ENCODE measurements around the gene MECR.
A peak's percentile ranks its signal among the peaks of the same experiment; 100 is the strongest.

Gene MECR, protein sequence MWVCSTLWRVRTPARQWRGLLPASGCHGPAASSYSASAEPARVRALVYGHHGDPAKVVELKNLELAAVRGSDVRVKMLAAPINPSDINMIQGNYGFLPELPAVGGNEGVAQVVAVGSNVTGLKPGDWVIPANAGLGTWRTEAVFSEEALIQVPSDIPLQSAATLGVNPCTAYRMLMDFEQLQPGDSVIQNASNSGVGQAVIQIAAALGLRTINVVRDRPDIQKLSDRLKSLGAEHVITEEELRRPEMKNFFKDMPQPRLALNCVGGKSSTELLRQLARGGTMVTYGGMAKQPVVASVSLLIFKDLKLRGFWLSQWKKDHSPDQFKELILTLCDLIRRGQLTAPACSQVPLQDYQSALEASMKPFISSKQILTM

DNA sequence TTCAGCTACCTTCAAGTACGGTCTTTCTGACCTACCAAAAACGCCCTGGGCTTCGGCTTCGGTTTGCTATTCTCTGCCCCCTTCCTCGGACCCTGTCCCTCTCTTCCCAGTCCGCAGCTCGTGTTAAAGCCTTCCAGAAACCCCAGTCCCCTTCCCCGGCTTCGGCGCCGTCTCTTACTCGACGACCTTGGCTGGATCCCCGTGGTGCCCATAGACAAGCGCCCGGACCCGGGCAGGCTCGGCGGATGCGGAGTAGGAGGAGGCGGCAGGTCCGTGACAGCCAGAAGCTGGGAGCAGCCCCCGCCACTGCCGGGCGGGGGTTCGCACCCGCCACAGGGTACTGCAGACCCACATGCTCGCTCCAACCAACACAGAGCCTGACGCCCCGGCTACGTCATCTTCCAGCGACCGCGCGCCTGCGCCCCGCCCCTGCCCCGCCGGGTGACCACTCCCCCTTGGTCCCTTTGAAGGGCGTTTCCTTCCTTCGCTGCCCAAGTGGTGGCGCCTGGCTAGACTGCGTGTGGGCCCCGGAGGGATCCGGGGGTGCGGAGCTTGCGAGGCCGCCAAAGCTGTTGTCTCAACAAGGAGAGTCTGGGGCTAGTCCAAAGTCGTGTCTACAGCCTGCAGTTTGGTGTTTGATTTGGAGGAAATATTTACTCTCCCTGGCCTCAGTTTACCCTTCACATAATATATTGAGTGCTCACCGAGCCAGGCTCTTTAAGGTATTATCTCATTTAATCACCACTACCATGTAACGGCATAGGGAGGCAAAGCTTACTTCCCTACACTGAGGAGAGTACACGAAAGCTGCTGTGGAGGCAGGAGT lies at the start of gene MECR:
MECR (minus strand) TSS at position 382 of the 826 bp plus-strand sequence; CDS start at position 354, 28 bp downstream.
- DNase-seq: peak; percentile 98

DNA sequence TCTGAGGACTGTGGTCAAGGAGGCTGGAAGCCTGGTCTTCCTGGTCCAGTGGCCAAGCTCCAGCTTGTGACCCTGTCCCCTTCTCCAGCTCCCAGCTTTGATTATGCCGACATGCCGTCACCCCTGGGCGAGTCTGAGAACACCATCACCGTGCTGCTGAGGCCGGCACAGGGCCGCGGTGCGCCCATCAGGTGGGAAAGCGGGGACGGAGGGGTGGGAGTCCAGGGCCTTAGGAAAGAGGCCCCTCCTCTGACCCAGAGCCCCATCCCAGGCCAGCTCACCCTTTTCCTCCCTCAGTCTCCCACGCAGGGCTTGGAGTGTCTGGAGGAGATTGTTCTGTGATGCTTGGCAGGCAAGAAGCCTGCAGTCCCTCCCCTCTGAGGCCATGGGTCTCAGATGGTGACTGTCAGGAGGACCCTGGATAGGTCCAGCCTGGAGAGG lies 49.2 kb upstream of the MECR start:
- DNase-seq: peak; percentile 54

DNA sequence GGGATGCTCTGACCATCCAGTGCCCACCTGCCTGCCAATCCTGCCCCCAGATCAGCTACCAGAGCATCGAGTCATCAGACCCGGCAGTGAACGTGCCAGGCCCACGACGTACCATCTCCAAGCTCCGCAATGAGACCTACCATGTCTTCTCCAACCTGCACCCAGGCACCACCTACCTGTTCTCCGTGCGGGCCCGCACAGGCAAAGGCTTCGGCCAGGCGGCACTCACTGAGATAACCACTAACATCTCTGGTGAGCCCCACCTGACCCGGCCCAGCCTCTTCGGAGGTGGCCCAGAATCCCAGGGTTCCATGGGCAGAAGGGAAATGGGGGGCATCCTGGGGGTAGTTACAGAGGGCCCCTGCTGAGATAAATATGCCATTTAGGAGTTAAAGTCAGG lies 48.7 kb upstream of the MECR start:
- peak; percentile 57 for DNase-seq

DNA sequence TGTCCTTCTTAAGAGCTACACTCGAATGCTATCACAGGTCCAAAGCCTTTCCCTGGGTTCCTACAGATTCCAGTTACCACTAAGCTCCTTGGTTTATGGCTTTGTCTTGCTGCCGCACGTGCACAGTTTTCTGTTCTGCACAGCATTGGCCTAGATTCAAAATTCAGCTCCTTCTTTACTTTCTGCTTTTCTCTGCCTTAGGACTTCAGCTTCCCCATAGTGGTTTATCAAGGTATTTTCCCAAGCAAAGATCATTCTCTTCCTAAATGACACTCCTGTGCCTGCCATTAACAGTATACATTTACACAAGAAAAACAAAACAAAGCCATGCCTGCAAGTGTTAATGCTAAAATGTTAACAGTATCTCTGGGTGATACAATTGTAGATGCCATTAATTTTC lies 47.4 kb upstream of the MECR start:
- no peak for DNase-seq

DNA sequence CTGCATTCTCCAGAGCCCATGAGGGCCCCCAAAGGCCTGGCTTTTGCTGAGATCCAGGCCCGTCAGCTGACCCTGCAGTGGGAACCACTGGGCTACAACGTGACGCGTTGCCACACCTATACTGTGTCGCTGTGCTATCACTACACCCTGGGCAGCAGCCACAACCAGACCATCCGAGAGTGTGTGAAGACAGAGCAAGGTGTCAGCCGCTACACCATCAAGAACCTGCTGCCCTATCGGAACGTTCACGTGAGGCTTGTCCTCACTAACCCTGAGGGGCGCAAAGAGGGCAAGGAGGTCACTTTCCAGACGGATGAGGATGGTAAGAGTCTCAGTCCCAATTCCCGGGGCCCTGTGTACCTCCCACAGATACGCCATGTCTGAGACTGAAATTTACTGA lies 44.7 kb upstream of the MECR start:
- peak; percentile 43 for DNase-seq

DNA sequence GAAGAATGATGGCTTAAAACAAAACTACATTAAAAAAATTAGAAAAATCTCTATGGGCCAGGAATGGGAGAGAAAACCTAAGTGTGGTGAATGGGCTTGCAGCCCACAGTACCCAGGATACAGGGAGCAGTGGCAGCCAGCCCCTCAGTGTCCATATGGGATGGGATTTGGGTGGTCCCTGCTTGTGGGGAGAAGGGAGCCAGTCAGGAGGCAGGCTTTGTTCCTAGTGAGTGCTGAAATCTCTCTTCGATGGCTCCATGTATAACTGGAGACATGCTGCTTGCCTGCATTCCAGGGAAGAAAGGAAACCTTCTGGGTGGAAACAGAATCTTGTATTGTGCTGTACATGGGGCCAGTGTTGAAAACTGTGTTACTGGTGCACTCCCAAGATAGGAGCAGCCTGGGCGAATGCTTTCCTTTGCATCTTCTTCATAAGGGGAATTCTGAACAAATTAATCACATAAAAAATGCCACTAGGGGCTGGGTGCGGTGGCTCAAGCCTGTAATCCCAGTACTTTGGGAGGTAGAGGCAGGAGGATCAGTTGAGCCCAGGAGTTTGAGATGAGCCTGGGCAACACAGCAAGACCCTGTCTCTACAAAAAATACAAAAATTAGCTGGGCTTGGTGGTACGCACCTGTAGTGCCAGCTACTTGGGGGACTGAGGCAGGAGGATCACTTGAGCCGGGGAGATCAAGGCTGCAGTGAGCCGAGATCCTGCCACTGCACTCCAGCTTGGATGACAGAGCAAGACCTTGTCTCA lies 41.6 kb upstream of the MECR start:
- DNase-seq: peak; percentile 1

DNA sequence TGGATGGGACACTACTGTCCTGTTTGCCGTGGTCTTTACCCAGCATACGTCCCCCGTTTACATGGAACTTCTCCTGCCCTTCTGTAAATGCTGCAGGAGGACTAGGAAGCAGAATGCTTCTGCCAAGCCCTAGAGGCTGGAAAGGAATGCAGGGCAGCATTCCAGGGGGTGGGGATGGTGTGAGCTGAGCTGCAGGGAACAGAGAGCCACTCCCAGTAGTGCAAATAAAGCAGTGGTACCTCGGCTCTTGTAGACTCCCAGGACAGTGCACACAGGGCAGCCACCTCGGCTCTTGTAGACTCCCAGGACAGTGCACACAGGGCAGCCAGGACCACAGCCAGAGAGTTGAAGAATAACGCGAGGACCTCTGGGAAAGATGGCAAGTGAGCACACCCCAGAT lies 41.0 kb upstream of the MECR start:
- peak; percentile 25 for DNase-seq

DNA sequence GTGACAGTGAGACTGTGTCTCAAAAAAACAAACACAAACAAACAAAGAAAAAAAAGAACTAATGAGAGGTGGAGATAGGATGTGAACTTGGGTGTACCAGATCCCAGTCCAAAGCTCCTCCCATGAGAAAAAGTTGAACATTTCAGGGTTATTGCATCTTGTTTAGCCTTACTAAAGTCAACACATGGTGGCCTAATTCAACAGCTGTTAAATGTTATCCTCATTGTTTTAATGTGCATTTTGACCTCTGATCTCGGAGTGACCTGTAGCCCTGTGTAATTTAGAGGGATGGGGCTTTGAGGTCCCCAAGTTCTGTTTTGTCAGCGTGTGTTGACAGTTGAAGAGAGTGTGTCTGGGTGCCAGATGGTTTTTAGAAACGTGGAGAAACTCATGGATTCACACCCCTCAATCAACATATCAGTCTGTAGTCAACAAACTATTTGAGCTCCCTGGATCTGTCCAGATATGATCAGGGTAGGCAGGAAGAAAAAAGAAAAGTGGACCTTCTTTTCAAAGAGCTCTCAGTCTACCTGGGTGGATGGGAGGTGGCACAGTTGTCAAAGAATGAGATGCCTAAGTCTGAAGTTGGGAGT lies 40.3 kb upstream of the MECR start:
- peak; percentile 31 for DNase-seq

DNA sequence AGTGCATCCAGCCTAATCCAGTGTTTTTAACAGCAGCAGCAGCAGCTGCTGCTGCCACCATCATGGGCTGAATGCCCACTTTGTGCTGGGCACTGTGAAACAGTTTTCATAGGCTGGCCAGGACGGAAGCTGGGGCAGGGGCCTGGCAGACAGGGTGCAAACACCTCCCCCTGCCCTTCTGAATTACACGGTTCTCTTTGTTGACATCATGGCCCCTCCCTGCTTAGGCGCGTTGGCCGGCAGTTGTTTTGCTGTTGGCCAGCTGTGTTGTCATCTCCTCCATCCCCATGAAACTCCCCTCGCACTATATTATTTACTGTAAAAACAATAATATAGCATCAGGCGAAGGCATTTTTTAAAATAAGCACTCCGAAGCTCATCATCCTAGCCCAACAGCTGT lies 38.6 kb upstream of the MECR start:
- peak; percentile 45 for DNase-seq

DNA sequence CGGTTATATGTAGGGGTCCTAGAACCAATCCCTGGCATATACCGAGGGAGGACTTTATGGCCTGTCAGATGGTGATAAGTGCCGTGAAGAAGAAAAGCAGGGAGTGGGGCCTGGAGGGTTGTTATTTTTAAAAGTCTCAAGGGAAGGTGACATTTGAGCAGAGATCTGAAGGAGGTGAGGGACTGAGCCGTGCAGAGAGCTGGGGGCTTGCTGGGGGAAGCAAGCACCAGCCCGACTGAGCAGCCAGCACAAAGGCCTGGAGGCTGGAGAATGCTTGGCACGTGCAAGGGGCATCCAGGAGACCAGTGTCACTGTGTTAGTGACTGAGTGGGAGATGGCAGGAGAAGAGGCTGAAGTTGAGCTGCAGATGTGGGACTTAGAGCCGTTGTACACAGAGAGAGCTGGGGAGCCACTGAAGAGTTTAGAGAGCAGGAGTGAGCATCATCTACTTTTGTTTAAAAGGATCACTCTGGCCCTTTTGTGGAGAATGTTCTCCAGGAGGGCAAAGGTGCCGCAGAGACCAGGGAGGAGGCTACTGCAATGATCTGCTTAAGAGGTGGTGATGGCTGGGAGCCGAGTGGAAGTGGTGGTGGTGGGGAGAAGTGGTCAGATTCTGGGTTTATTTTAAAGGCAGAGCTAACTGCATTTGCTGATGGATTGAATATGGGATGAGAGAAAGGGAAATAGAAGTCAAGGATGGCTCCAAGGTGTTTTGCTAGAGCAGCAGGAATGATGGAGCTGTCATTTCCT lies 36.8 kb upstream of the MECR start:
- DNase-seq: no peak

DNA sequence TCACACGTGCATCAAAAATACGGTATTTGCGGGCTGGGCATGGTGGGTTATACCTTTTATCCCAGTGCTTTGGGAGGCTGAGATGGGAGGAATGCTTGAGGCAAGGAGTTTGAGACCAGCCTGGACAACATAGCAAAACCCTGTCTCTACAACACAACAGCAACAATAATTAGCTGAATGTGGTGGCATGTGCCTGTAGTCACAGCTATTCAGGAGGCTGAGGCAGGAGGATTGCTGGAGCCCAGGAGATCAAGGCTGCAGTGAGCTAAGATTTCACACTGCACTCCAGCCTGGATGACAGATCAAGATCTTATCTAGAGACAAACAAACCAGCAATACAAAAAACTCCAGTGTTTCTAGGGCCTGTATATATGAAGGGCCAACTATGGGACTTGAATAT lies 36.2 kb upstream of the MECR start:
- no peak for DNase-seq

DNA sequence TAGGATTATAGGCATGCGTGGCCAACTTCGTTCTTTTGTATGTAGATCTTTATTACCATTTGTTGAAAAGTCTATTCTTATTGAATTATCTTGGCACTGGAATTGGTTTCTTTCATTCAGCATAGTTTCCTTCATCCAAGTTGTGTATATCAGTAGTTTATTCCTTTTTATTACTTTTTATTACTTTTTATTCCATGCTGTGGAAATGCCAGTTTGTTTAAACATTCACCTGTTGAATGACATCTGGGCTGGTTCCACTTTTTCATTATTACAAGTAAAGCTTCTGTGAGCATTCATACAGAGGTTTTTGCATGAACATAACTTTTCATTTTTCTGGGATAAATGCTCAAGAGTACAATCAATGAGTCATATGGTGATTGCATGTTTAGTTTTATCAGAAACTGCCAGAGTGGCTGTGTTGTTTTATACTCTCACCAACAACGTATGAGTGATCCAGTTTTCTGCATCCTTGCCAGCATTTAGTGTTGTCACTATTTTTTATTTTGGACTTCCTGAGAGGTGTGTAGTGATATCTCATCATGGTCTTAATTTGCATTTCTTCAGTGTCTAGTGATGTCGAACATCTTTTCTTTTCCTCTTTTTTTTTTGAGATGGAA lies 34.1 kb upstream of the MECR start:
- no peak for DNase-seq

DNA sequence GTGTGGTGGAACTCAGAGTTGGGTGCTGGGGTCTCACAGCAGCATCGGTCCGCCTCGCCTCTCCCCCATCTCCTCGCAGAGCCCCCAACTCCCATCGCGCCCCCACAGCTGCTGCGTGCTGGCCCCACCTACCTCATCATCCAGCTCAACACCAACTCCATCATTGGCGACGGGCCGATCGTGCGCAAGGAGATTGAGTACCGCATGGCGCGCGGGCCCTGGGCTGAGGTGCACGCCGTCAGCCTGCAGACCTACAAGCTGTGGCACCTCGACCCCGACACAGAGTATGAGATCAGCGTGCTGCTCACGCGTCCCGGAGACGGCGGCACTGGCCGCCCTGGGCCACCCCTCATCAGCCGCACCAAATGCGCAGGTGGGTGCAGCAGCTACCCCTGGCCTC lies 29.8 kb upstream of the MECR start:
- no peak for DNase-seq

DNA sequence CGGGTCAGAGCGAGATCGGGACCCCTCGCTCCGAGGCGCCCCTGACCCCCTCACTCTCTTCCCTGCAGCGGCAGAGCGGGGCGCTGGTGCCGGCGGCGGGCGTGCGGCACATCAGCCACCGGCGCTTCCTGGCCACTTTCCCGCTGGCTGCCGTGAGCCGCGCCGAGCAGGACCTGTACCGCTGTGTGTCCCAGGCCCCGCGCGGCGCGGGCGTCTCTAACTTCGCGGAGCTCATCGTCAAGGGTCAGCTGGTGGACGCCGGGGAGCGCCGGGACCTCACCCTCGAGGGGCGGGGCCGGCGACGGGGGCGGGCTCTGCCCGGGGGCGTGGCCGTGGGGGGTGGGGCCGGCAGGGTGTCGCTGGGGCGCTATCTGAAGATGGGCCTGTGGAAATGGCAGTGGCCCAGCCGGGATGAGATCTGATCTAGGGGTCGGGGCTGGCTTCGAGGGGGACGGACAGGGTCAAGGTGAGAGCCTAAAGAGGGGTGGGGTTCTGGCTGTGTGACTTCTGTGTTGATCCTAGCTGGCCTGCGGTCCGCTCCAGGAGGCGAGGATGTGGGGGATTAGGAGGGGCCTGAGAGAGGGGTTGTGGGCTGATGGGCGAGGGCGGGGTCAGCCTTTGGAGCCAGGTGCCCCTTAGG lies 29.2 kb upstream of the MECR start:
- peak; percentile 79 for DNase-seq

DNA sequence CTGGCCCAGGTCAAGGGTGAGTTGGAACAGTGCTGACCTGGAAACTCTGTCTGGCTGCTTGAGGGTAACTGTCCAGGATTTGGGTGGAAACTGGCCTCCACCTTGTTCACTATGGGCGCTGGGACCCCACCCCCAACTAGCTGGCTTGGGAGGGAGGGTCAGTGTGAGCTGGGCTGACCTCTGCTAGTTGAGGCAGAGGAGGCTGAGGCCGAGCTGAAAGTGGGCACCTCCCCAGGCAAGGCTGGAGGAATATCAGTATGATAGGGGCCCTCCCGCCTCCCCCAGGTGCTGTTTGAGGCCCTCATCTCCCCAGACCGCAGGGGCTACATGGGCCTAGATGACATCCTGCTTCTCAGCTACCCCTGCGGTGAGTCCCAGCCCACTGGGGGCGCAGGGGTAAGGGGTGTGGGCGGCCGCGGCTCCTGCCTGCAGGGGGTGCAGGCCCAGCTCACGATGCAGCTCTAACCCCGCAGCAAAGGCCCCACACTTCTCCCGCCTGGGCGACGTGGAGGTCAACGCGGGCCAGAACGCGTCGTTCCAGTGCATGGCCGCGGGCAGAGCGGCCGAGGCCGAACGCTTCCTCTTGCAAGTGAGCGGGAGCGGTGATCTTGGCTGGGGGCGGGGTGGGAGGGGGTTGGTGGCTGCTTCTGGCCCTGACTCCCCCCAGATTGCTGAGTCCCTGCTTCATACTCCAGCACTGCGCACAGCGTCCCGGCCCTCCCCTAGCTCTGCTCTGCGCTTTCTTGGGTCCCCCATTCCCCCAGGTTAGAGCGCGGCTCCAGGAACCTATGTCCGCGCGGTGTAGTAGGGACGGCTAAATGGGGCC lies 28.5 kb upstream of the MECR start:
- no peak for DNase-seq

DNA sequence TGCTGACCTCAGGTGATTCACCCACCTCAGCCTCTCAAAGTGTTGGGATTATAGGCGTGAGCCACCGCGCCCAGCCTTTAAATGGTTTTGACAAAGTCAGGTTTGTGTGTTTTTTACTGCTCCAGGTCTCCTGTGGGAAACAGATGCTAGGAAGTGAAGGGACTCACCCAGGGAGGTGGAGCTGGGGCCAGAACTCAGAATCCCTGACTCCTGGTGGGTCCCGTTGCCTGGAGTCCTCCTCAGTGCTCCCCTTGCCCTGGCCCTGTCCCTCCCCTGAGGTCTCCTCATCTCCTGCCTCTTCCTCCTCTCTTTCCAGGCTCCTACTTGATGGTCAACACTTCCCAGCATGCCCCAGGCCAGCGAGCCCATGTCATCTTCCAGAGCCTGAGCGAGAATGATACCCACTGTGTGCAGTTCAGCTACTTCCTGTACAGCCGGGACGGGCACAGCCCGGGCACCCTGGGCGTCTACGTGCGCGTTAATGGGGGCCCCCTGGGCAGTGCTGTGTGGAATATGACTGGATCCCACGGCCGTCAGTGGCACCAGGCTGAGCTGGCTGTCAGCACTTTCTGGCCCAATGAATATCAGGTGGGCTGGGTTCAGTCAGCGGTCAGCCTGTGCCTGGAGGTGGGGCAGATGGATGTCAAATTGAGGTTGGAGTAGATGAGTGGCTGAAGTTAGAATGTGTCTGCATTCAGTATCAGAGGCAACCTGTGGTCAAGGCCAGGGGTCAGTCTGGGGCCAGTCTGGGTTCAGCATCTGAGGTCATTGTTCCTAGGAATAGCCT lies 27.6 kb upstream of the MECR start:
- no peak for DNase-seq

DNA sequence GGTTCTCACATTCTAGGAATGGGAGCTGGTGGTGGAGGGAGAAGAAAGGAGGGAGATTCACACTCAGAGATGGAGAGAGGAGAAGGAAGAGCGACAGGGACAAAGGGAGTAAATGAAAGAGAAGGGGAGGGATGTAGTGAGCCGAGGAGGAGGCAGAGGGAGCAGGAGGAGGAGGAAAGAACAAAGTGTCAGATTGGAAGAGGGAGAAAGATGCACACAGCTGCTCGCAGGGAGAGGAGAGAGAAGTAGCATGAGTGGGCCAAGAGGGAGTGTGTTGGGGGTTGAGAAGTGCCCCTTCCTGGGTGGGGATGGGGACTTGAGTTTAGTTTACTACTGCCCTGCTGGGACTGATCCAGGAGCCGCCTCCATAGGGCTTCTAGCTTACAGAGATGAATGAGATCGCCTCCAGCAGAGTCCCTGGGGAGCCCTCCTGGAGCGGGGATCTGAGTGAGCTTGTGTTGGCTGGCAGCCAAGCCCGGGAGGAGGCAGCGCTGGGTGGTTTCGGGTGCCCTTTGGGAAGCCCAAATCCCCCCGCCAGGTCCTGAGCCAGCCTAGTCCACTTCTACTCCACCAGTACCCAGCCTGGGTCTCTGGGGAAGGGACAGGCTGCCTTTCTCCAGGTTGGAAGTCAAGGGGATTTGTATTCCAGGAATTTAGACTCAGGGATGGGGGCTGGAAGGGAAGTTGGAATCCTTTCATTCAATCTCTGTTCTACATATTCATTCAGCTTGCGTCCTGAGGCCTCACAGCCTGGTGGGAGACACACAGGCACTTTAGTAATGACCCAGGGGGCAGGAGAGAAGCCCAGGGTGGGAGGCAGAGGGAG lies 26.5 kb upstream of the MECR start:
- DNase-seq: no peak

DNA sequence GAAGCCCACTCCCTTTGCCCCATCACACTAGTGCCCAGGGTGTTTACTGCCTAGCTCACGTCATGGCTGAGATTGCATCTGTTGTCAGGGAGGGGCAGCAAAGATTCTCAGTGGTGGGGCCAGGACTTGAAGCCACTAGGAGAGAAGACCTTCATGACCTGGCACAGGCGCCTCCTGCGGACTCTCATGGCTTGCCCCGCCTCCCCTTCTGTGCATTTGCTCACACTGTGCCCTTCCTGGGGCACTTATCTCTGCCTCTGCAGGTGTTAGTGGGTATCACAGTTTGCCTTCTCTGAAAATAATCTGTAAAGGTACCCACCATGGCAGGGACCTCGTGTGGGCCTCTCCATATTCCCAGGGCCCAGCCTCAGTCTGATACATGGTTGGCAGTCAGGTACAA lies 25.7 kb upstream of the MECR start:
- no peak for DNase-seq
